Ovary (tissue), 3 donors: ENCODE results near the gene PHF3.

Experiments used
- CTCF ChIP-seq, 3 donors: fragments of 450-650 bp in 2 of 3; fragments of 200-600 bp in 1 of 3; IDR thresholded peaks; one replicate each; pipeline versions ENCODE4 v1.5.1 to v1.8.0; 2016 to 2022; ENCODE audit warnings: antibody characterized with exemption in 3 of 3, mild to moderate bottlenecking in 1 of 3
- POLR2A ChIP-seq: fragments of 450-650 bp; IDR thresholded peaks from one replicate; pipeline ENCODE4 v1.6.1; 2017; ENCODE audit warnings: antibody characterized with exemption, mild to moderate bottlenecking, moderate library complexity
- donor health status: DM: no; HTN: no; CAD: no.

- TF ChIP-seq CTCF (IDR thresholded peaks at IDR 0.05) (no peak), POLR2A (no peak)
These were observed 35.5 kb upstream of the PHF3 start for GRCh38 chr6:63600136-63600535.
